A673 (cell line): ENCODE measurements around the gene GRIK4.

ENCODE experiments used
- EZH2 ChIP-seq: fragments of 200-600 bp; sonication (generic); IDR thresholded peaks from 2 replicates; pipeline ENCODE4 v1.6.1; 2017; ENCODE audit warnings: borderline replicate concordance, low read depth, mild to moderate bottlenecking, mixed read lengths, antibody characterized with exemption, low read length; ENCODE audit not compliant: poor library complexity, severe bottlenecking
- TF ChIP-seq, protein P1 (sequence below): fragments of 300-800, 200-600 bp; sonication (generic); conservative IDR thresholded peaks from 2 replicates; pipeline ENCODE4 v1.5.1; 2017; ENCODE audit warnings: low read depth, mild to moderate bottlenecking, antibody characterized with exemption, low read length, moderate library complexity, mixed read lengths

DNA sequence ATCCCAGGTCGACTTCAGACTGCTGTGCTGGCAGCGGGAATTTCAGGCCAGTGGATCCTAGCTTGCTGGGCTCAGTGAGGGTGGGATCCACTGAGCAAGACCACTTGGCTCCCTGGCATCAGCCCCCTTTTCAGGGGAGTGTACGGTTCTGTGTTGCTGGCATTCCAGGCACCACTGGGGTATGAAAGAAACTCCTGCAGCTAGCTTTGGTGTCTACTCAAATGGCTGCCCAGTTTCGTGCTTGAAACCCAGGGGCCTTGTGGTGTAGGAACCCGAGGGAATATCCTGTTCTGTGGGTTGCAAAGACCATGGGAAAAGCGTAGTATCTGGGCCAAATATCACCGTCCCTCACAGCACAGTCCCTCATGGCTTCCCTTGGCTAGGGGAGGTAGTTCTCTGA lies 254.8 kb downstream of the GRIK4 start:
- TF ChIP-seq, protein P1, sequence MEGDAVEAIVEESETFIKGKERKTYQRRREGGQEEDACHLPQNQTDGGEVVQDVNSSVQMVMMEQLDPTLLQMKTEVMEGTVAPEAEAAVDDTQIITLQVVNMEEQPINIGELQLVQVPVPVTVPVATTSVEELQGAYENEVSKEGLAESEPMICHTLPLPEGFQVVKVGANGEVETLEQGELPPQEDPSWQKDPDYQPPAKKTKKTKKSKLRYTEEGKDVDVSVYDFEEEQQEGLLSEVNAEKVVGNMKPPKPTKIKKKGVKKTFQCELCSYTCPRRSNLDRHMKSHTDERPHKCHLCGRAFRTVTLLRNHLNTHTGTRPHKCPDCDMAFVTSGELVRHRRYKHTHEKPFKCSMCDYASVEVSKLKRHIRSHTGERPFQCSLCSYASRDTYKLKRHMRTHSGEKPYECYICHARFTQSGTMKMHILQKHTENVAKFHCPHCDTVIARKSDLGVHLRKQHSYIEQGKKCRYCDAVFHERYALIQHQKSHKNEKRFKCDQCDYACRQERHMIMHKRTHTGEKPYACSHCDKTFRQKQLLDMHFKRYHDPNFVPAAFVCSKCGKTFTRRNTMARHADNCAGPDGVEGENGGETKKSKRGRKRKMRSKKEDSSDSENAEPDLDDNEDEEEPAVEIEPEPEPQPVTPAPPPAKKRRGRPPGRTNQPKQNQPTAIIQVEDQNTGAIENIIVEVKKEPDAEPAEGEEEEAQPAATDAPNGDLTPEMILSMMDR = no peak
- no peak for TF ChIP-seq EZH2
